ENCODE measurements around the gene EIF4E3.

GRCh38 chr3:71653414-71653807, 71.8 kb downstream of the EIF4E3 start:
- TF ChIP-seq CTCF (IDR thresholded peaks at IDR 0.05), result no peak
- no peak for TF ChIP-seq POLR2A (IDR thresholded peaks at IDR 0.05)
